K562 (cell line): ENCODE results near the gene PSMA7. TPM values are rescaled to one million over a fixed set of nuclear protein-coding genes. Genes with fewer than 3 reads are reported as not detected.

Source experiments
- ATAC-seq: fragments of 200-7000 bp; cut with Tn5 transposase; 3 replicates; pipeline ENCODE4 v1.9.1; 2020; ENCODE audit warnings: moderate library complexity
- BruUV-seq: library from RNA; stranded (reverse); fragments of 400-500 nt; replicated peaks from 2 replicates; lab custom pipeline; 2021; lab: Mats Ljungman, UMichigan
- CTCF ChIA-PET: fragments of 300-600 bp; formaldehyde crosslinking; extraction: SDS; loops from one replicate; lab custom pipeline; 2021; ENCODE audit warnings: low intra/inter-chr PET ratio; lab: Yijun Ruan, JAX
- POLR2A ChIA-PET: fragments of 300-600, 350-650 bp; sonication (Branson Sonifier 250); formaldehyde crosslinking; extraction: SDS; loops from one replicate; lab custom pipeline; 2021; ENCODE audit warnings: antibody characterized with exemption, inconsistent platforms; lab: Yijun Ruan, JAX
- DNase-seq, 4 experiments: peaks; one replicate each; pipeline versions ENCODE4 v3.0.0 to v3.0.0-alpha.2; 2011 to 2018; ENCODE audit warnings: low spot score in 3 of 4, mixed read lengths in 3 of 4; ENCODE audit errors: extremely low read depth in 1 of 4
- FAIRE-seq: peaks from 2 replicates; lab custom pipeline; 2011; peaks lifted over from hg19 to GRCh38; lab: Jason Lieb, UNC
- H2AFZ ChIP-seq: 2 replicates; pipeline ENCODE4 v1.6.0; 2011; ENCODE audit warnings: low read depth, low read length, control low read depth, inconsistent platforms
- H3K27ac ChIP-seq: fragments of 200-600 bp; 3 replicates; pipeline ENCODE4 v1.8.0; 2011; ENCODE audit warnings: low read depth, mild to moderate bottlenecking, control low read depth, inconsistent platforms, low read length, moderate library complexity, mixed read lengths; ENCODE audit errors: extremely low read depth
- H3K27me3 ChIP-seq, 2 experiments: fragments of 300-600 bp in 1 of 2; 2 replicates in 1 of 2; 3 replicates in 1 of 2; pipeline versions ENCODE4 v1.6.0 to v1.8.0; 2011; ENCODE audit warnings: inconsistent platforms in 2 of 2, low read length in 2 of 2, mild to moderate bottlenecking in 1 of 2, mixed read lengths in 1 of 2, moderate library complexity in 1 of 2; ENCODE audit not compliant: control insufficient read depth in 2 of 2, insufficient read depth in 2 of 2
- H3K36me3 ChIP-seq: fragments of 300-600 bp; 3 replicates; pipeline ENCODE4 v1.8.0; 2011; ENCODE audit warnings: mild to moderate bottlenecking, low read length, inconsistent platforms; ENCODE audit not compliant: control insufficient read depth, insufficient read depth
- H3K4me1 ChIP-seq, 2 experiments: fragments of 200-600 bp in 1 of 2; replicated peaks in 1 of 2; 2 replicates in 1 of 2; 3 replicates in 1 of 2; pipeline versions ENCODE4 v1.5.1 to v1.8.0; 2011; ENCODE audit warnings: inconsistent platforms in 2 of 2, low read length in 2 of 2, mild to moderate bottlenecking in 1 of 2, mixed read lengths in 1 of 2, moderate library complexity in 1 of 2; ENCODE audit not compliant: control insufficient read depth in 2 of 2, insufficient read depth in 2 of 2
- H3K4me2 ChIP-seq: 2 replicates; pipeline ENCODE4 v1.6.1; 2011; ENCODE audit warnings: low read length, control low read depth, inconsistent platforms, mixed read lengths; ENCODE audit not compliant: insufficient read depth
- H3K4me3 ChIP-seq: fragments of 200-600 bp; sonication (generic), shearing (Covaris generic); 2 replicates; pipeline ENCODE4 v1.5.1; 2016; ENCODE audit warnings: control low read depth, inconsistent platforms
- H3K79me2 ChIP-seq: fragments of 200-600 bp; 3 replicates; pipeline ENCODE4 v1.8.0; 2011; ENCODE audit warnings: low read length, inconsistent platforms; ENCODE audit not compliant: control insufficient read depth, insufficient read depth
- H3K9ac ChIP-seq, 2 experiments: 2 replicates each; pipeline versions ENCODE4 v1.6.0 to v1.6.1; 2011; ENCODE audit warnings: low read depth in 2 of 2, low read length in 2 of 2, control low read depth in 1 of 2, inconsistent platforms in 1 of 2, mild to moderate bottlenecking in 1 of 2, mixed read lengths in 1 of 2; ENCODE audit not compliant: insufficient read depth in 1 of 2
- H3K9me1 ChIP-seq: one replicate; pipeline ENCODE4 v1.6.0; 2011; ENCODE audit warnings: inconsistent platforms, mild to moderate bottlenecking, low read length, moderate library complexity; ENCODE audit not compliant: control insufficient read depth, insufficient read depth
- H3K9me3 ChIP-seq: replicated peaks from 2 replicates; pipeline ENCODE4 v1.5.1; 2011; ENCODE audit warnings: low read depth, low read length, inconsistent platforms; ENCODE audit not compliant: control insufficient read depth, insufficient read depth
- H4K20me1 ChIP-seq: replicated peaks from 2 replicates; pipeline ENCODE4 v1.6.1; 2011; ENCODE audit warnings: low read length, inconsistent platforms, mixed read lengths; ENCODE audit not compliant: control insufficient read depth, insufficient read depth
- ATF6 ChIP-seq: sonication (generic); formaldehyde crosslinking; IDR thresholded peaks from 2 replicates; pipeline ENCODE4 v1.4.0; 2020; ENCODE audit warnings: mild to moderate bottlenecking, missing genetic modification reagents
- CHD1 ChIP-seq: fragments of 200-600 bp; sonication (generic); IDR thresholded peaks from one replicate; pipeline ENCODE4 v1.6.1; 2012; ENCODE audit warnings: mild to moderate bottlenecking, moderate library complexity, low read length, inconsistent platforms
- CTCFL ChIP-seq: IDR thresholded peaks from 2 replicates; pipeline ENCODE4 v1.6.1; 2011; ENCODE audit warnings: borderline replicate concordance, low read depth, mild to moderate bottlenecking, moderate library complexity, low read length; ENCODE audit not compliant: insufficient read depth, poor library complexity, severe bottlenecking
- GATA2 ChIP-seq: sonication (generic); formaldehyde crosslinking; IDR thresholded peaks from 2 replicates; pipeline ENCODE4 v1.4.0; 2020; ENCODE audit warnings: mild to moderate bottlenecking, missing genetic modification reagents
- HDAC1 ChIP-seq, 2 experiments: fragments of 450-650 bp; IDR thresholded peaks; 2 replicates each; pipeline ENCODE4 v1.6.1; 2016 to 2017; ENCODE audit warnings: inconsistent platforms in 1 of 2, mild to moderate bottlenecking in 1 of 2, moderate library complexity in 1 of 2
- HNRNPUL1 ChIP-seq: fragments of 200-400 bp; formaldehyde crosslinking; IDR thresholded peaks from 2 replicates; pipeline ENCODE4 v1.6.1; 2017; ENCODE audit warnings: low read length
- NR2C2 ChIP-seq, 2 experiments: fragments of 200-800 bp in 1 of 2; sonication (Bioruptor generic) in 1 of 2; sonication (generic) in 1 of 2; formaldehyde crosslinking in 1 of 2; IDR thresholded peaks; 2 replicates each; pipeline versions ENCODE4 v1.6.1 to v1.8.0; 2016 to 2022; ENCODE audit warnings: mild to moderate bottlenecking in 1 of 2, missing compliant biosample characterization in 1 of 2, missing genetic modification characterization in 1 of 2, missing genetic modification reagents in 1 of 2
- NR2F6 ChIP-seq: fragments of 450-650 bp; formaldehyde crosslinking; IDR thresholded peaks from 2 replicates; pipeline ENCODE4 v1.4.0; 2020; ENCODE audit warnings: mild to moderate bottlenecking
- NUFIP1 ChIP-seq: fragments of 450-650 bp; IDR thresholded peaks from 2 replicates; pipeline ENCODE4 v1.6.1; 2018; ENCODE audit not compliant: partially characterized antibody
- ZFP36 ChIP-seq: fragments of 150-350 bp; IDR thresholded peaks from 2 replicates; pipeline ENCODE4 v1.6.1; 2018; ENCODE audit warnings: low read length, low read depth; ENCODE audit not compliant: partially characterized antibody
- ZNF165 ChIP-seq: fragments of 250-450 bp; sonication (Bioruptor Pico); IDR thresholded peaks from 2 replicates; pipeline ENCODE4 v1.4.0; 2020; ENCODE audit warnings: borderline replicate concordance
- WGBS: fragments of 100-300 bp; shearing (Covaris generic); methylation state at CpG from one replicate; pipeline ENCODE4 v1.1.6; 2016; ENCODE audit warnings: low coverage, mixed read lengths; ENCODE audit not compliant: insufficient coverage; ENCODE audit errors: missing lambda C conversion rate; 5-methylcytosine and 5-hydroxymethylcytosine counted together
- in situ Hi-C: fragments of 300-500 bp; cut with MboI; formaldehyde crosslinking; loops from 4 replicates; pipeline ENCODE4 v1.15.0; 2018; ENCODE audit warnings: inconsistent platforms, mixed read lengths
- intact Hi-C: fragments of 100-400 bp; cut with micrococcal nuclease; formaldehyde crosslinking; loops from 2 replicates; pipeline ENCODE4 v1.14.2; 2022
- polyA plus RNA-seq, 8 experiments: library from polyadenylated mRNA; depleted of rRNA in 4 of 8; stranded (reverse) in 5 of 8; unstranded in 3 of 8; fragments of >200 nt; fragmentation: Nextera tagmentation in 2 of 8; fragmentation: Illumina TruSeq in 1 of 8; extraction: Ambion mirVana in 2 of 8; extraction: Trizol in 1 of 8; gene quantifications; 2 replicates each; pipeline versions ENCODE4 v1.2.1 to v1.2.3, GENCODE V29; 2011 to 2014; ENCODE audit warnings: inconsistent platforms in 1 of 8, missing spikeins in 1 of 8
- total RNA-seq, 7 experiments: library from RNA; depleted of rRNA in 6 of 7; stranded (reverse); fragments of >200 nt in 6 of 7; fragmentation: Illumina TruSeq in 2 of 7; extraction: Trizol in 2 of 7; gene quantifications; 2 replicates each; pipeline versions ENCODE4 v1.2.1 to v1.2.3, GENCODE V29; 2011 to 2021; ENCODE audit warnings: low replicate concordance in 1 of 7
- TF ChIP-seq, protein P1 (sequence below): fragments of 250-450 bp; sonication (Bioruptor Pico); IDR thresholded peaks from 2 replicates; pipeline ENCODE4 v1.4.0; 2020; ENCODE audit warnings: mild to moderate bottlenecking, moderate library complexity

The PSMA7 gene
- total and polyA plus RNA-seq, 9 of the 15 experiments (the other 6 are each of a cell fraction or from before 2014, with no cell fraction given) = 257 to 510 (median 393) TPM

- no peak for TF ChIP-seq CTCFL
Observed at GRCh38 chr20:62104234-62104789, 38.9 kb downstream of the PSMA7 start (continued).

GRCh38 chr20:62103508-62104233, 39.5 kb downstream of the PSMA7 start:
- peaks cover 0 to 23% of the 10 kb centered on the region in 2 experiments; a peak in 3 of 5 replicates for H3K4me1 ChIP-seq
- no peak for ATAC-seq
- H3K36me3 ChIP-seq = no peaks in the 10 kb centered on the region
- WGBS = 7% methylated on average over 21 of the region's 21 CpGs
- BruUV-seq = no TSS peak
- H3K27me3 ChIP-seq = peaks cover 35 to 64% of the 10 kb centered on the region in 2 experiments
- CTCF ChIA-PET = no interaction called here
- H3K9ac ChIP-seq = no peak overlapping the region
- in situ Hi-C loops (no loop called here), intact Hi-C loops (no loop called here)
- no peaks in the 10 kb centered on the region for H3K9me1 ChIP-seq
- no peak for FAIRE-seq
- POLR2A ChIA-PET = interaction anchor here (0.7 kb wide), 1 partner anchor 17 kb away, joined by 4 read pairs; no protein-coding TSS in a partner anchor
- H3K9me3 ChIP-seq = no peaks in the 10 kb centered on the region; the same call in 1 of the 2 replicates
- H3K4me3 ChIP-seq = no peak overlapping the region
- no peak overlapping the region for H2AFZ ChIP-seq
- H3K4me2 ChIP-seq = no peak overlapping the region
- TF ChIP-seq HDAC1 (IDR thresholded peaks at IDR 0.05) = no peak
- TF ChIP-seq ZFP36 = no peak
- TF ChIP-seq CHD1 = no peak
- TF ChIP-seq ATF6 (CRISPR knock-in tag) = no peak
- TF ChIP-seq, protein P1, sequence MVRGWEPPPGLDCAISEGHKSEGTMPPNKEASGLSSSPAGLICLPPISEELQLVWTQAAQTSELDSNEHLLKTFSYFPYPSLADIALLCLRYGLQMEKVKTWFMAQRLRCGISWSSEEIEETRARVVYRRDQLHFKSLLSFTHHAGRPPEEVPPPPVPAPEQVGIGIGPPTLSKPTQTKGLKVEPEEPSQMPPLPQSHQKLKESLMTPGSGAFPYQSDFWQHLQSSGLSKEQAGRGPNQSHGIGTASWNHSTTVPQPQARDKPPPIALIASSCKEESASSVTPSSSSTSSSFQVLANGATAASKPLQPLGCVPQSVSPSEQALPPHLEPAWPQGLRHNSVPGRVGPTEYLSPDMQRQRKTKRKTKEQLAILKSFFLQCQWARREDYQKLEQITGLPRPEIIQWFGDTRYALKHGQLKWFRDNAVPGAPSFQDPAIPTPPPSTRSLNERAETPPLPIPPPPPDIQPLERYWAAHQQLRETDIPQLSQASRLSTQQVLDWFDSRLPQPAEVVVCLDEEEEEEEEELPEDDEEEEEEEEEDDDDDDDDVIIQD (CRISPR knock-in tag) = no peak
- no peak for TF ChIP-seq NUFIP1
- no peak for TF ChIP-seq HNRNPUL1
- TF ChIP-seq ZNF165 (CRISPR knock-in tag) = no peak
- TF ChIP-seq NR2F6 (CRISPR knock-in tag) = no peak
- TF ChIP-seq NR2C2 (CRISPR knock-in tag; IDR thresholded peaks at IDR 0.05) = no peak
- no peak for TF ChIP-seq NR2C2 (tag; IDR thresholded peaks at IDR 0.05)
- no peak for TF ChIP-seq GATA2
- TF ChIP-seq, all 486 proteins: peak for 0
- Histone ChIP-seq H3K79me2 (no peaks in the 10 kb centered on the region), H3K27ac (no peak overlapping the region), H4K20me1 (no peaks in the 10 kb centered on the region)
- no peak for DNase-seq
